GM12874 (cell line): ENCODE measurements around the gene MESP2.

Source experiments
- TF ChIP-seq, protein P1 (sequence below): IDR thresholded peaks from 2 replicates; pipeline ENCODE4 v1.5.1; 2011; ENCODE audit warnings: low read depth, mild to moderate bottlenecking, control low read depth, low read length, moderate library complexity; ENCODE audit not compliant: insufficient read depth

The MESP2 gene

DNA sequence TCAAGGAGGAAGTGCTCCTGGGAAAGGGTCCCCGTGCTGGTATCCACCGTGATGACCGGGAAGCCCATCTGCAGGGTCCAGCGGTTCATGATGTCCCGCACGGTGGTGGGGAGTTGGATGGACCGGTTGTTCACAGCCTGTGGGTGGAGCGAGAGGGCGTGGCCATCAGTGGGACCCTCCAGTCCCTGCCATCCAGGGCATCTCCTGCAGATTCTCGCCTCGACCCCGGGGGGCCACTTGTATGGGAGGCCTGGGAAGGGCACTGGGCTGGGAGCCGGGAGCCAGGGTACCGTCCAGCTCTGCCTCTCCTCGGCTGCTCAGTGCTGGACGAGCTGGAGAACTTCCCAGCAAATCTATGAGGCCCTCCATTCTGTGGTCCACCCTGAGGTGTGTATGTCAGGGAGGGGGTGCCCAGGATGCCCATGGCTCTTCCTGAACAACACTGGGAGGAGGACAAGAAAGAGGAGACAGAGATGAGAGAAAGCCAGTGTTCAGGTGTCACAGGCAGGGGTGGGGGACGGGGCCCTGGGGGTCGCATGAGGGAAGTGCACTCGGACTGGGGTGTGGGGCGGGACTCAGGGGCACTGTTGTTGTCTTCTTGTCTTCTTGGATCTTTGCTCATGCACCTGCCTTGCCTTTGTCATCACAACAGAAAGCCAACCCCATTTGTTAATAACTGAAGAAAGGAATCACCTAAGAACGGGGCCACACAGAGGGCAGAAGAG, 25.5 kb downstream of the MESP2 start:
- TF ChIP-seq, protein P1, sequence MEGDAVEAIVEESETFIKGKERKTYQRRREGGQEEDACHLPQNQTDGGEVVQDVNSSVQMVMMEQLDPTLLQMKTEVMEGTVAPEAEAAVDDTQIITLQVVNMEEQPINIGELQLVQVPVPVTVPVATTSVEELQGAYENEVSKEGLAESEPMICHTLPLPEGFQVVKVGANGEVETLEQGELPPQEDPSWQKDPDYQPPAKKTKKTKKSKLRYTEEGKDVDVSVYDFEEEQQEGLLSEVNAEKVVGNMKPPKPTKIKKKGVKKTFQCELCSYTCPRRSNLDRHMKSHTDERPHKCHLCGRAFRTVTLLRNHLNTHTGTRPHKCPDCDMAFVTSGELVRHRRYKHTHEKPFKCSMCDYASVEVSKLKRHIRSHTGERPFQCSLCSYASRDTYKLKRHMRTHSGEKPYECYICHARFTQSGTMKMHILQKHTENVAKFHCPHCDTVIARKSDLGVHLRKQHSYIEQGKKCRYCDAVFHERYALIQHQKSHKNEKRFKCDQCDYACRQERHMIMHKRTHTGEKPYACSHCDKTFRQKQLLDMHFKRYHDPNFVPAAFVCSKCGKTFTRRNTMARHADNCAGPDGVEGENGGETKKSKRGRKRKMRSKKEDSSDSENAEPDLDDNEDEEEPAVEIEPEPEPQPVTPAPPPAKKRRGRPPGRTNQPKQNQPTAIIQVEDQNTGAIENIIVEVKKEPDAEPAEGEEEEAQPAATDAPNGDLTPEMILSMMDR = no peak

DNA sequence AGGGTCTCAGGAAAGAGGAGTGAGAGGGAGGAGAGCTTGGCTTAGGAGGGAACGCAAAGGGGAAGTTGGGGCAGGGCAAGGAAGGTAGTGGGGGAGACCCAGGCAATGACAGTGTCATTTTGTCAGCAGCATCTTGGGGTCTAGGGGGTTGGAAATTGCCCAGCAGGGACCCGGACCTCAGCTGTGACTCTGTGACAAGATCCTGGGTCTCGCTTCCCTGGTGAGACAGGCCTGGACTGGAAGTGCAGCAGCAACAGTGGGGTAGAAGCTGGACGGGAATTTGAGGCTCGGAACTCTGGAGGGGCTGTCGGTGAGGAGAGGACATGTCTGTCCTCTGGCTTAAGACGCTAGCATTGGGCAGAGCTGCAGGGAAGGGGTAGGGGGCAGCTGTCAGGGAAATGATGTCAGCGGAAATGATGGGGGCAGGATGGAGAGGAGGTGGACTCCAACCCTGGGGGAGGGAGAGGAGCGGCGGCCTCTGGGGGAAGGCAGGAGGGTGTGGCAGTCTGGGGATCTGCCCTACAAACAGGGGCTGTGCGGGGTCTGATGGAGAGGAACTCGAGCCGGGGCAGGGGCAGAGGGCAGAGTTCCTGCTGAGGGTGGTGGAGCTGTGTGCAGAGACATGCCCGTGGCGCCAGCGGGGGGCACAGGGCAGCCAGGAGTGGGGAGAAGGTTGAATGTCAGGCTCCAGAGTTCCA, 26.2 kb downstream of the MESP2 start:
- TF ChIP-seq, protein P1 = no peak

GRCh38 chr15:89802986-89803824, 27.1 kb downstream of the MESP2 start:
- TF ChIP-seq, protein P1 = no peak

DNA sequence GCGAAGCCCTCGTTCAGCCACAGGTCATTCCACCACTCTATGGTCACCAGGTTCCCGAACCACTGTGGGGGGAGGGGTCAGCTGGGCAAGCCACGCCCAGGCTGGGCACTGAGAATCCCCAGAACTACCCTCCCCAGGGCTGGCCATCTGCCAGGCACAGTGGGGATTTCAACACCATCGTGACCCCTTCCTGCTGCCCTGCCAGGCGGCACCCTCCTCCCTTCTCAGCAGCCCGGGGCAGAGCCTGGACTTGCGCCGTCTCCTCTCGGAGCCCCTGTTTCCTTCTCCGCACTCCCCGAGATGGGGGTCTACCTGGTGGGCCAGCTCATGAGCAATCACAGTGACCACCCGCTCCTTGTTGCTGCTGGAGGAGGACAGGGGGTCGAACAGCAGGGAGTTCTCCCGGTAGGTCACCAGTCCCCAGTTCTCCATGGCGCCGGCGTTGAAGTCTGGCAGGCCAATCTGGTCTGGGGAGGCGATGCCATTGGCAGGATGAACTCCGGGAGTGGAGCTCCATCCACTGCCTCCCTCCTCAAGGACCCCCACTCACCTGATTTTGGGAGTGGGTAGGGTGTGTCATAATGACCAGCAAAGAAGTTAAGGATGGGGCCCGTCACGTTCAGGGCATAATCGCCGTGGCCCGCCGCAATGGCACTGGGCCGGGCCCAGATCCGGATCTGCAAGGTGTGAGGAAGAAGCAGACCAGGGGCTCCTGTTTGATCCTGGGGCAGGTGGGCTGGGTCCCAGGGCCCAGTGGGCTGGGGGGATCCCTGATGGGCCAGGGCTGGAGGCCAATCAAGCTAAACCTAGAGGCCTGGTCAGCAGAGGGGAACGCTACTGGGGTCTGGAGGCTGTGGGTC, 28.0 kb downstream of the MESP2 start:
- TF ChIP-seq, protein P1 = no peak

- TF ChIP-seq, protein P1 = no peak
Measured at GRCh38 chr15:89805241-89806209, 29.4 kb downstream of the MESP2 start.

DNA sequence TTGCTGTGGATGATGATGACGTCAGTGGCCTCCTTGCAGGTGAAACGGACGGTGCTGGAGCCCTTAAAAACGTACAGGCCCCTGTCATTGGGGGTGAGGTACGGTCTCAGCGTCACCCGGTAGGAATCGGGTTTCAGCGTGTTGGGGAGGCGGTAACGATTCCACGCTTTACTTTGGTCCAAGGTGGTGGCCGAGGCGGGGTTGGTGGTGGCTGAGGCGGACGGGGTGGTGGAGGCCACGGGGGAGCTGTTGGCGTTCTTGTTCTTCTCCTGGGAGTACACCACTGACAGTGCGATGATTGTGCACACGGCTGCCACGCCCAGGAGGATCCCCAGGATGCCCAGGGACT, 30.1 kb downstream of the MESP2 start:
- TF ChIP-seq, protein P1 = no peak
